H1 (cell line): ENCODE results near the gene ANKRD6. TPM values are rescaled to one million over a fixed set of nuclear protein-coding genes. Genes with fewer than 3 reads are reported as not detected.

Experiments
- CTCF ChIA-PET: fragments of 300-600 bp; sonication (Branson Sonifier 250); formaldehyde crosslinking; loops from one replicate; lab custom pipeline; 2021; ENCODE audit not compliant: partially characterized antibody; lab: Charles Lee
- POLR2A ChIA-PET: fragments of 300-600 bp; sonication (Branson Sonifier 250); formaldehyde crosslinking; loops from one replicate; lab custom pipeline; 2021; ENCODE audit warnings: inconsistent platforms; ENCODE audit not compliant: partially characterized antibody; lab: Charles Lee
- DNase-seq, 2 experiments: peaks; one replicate each; pipeline versions ENCODE4 v3.0.0 to v3.0.0-alpha.2; 2010 to 2022; ENCODE audit warnings: low spot score in 2 of 2, low read depth in 1 of 2, mixed read lengths in 1 of 2
- FAIRE-seq: peaks from 2 replicates; lab custom pipeline; 2011; peaks lifted over from hg19 to GRCh38; lab: Jason Lieb, UNC
- H2AFZ ChIP-seq: 2 replicates; pipeline ENCODE4 v1.8.1; 2012; ENCODE audit warnings: low read length, inconsistent platforms
- H2AK5ac ChIP-seq: 2 replicates; pipeline ENCODE4 v1.6.1; 2013; ENCODE audit warnings: low read depth, low read length
- H2BK120ac ChIP-seq: replicated peaks from 2 replicates; pipeline ENCODE3; 2013; ENCODE audit warnings: low read depth, low read length, inconsistent platforms
- H2BK12ac ChIP-seq: 2 replicates; pipeline ENCODE4 v1.6.1; 2013; ENCODE audit warnings: low read depth, low read length
- H2BK15ac ChIP-seq: 2 replicates; pipeline ENCODE4 v1.6.1; 2013; ENCODE audit warnings: low read length
- H2BK20ac ChIP-seq: 2 replicates; pipeline ENCODE4 v1.6.1; 2013; ENCODE audit warnings: low read length
- H2BK5ac ChIP-seq: 2 replicates; pipeline ENCODE4 v1.6.1; 2013; ENCODE audit warnings: low read depth, low read length
- H3K14ac ChIP-seq: 2 replicates; pipeline ENCODE4 v1.6.1; 2013; ENCODE audit warnings: inconsistent platforms; ENCODE audit not compliant: insufficient read length
- H3K18ac ChIP-seq: 2 replicates; pipeline ENCODE4 v1.6.1; 2013; ENCODE audit warnings: low read length; ENCODE audit errors: extremely low read depth
- H3K23ac ChIP-seq: 2 replicates; pipeline ENCODE4 v1.6.1; 2013; ENCODE audit warnings: inconsistent platforms; ENCODE audit not compliant: insufficient read length
- H3K23me2 ChIP-seq: 2 replicates; pipeline ENCODE4 v1.6.1; 2013; ENCODE audit warnings: low read depth, low read length
- H3K27ac ChIP-seq: 2 replicates; pipeline ENCODE4 v1.6.1; 2011; ENCODE audit warnings: low read depth, low read length, inconsistent platforms
- H3K27me3 ChIP-seq, 4 experiments: replicated peaks in 1 of 4; 1 replicate in 1 of 4; 2 replicates in 3 of 4; pipeline versions ENCODE4 v1.6.1 to v1.8.1; 2011 to 2013; ENCODE audit warnings: low read length in 3 of 4, mild to moderate bottlenecking in 3 of 4, inconsistent platforms in 2 of 4, mixed read lengths in 2 of 4, moderate library complexity in 1 of 4; ENCODE audit not compliant: control insufficient read depth in 3 of 4, insufficient read depth in 3 of 4; ENCODE audit errors: extremely low read depth in 1 of 4
- H3K36me3 ChIP-seq, 4 experiments: 2 replicates each; pipeline versions ENCODE4 v1.6.1 to v1.8.1; 2011 to 2013; ENCODE audit warnings: mild to moderate bottlenecking in 4 of 4, low read length in 3 of 4, moderate library complexity in 2 of 4, control low read depth in 1 of 4, inconsistent platforms in 1 of 4; ENCODE audit not compliant: insufficient read depth in 4 of 4, control insufficient read depth in 2 of 4
- H3K4ac ChIP-seq: replicated peaks from 2 replicates; pipeline ENCODE3; 2013; ENCODE audit warnings: low read length, low read depth, mixed read lengths, inconsistent platforms; ENCODE audit not compliant: insufficient read length
- H3K4me1 ChIP-seq, 4 experiments: replicated peaks in 1 of 4; 1 replicate in 1 of 4; 2 replicates in 3 of 4; pipeline versions ENCODE4 v1.6.1 to v1.8.1; 2011 to 2013; ENCODE audit warnings: low read length in 3 of 4, inconsistent platforms in 2 of 4, mixed read lengths in 1 of 4; ENCODE audit not compliant: insufficient read depth in 4 of 4, control insufficient read depth in 3 of 4
- H3K4me2 ChIP-seq, 2 experiments: 2 replicates each; pipeline versions ENCODE4 v1.6.1 to v1.8.1; 2011 to 2013; ENCODE audit warnings: low read depth in 2 of 2, low read length in 2 of 2, control low read depth in 1 of 2, inconsistent platforms in 1 of 2, mild to moderate bottlenecking in 1 of 2; ENCODE audit not compliant: insufficient read depth in 1 of 2
- H3K4me3 ChIP-seq, 4 experiments: fragments of 200-600, 300-600 bp in 1 of 4; sonication (generic), shearing (Covaris generic), sonication (Bioruptor Twin) in 1 of 4; 2 replicates each; pipeline versions ENCODE4 v1.5.1 to v1.8.1; 2011 to 2016; ENCODE audit warnings: low read length in 4 of 4, low read depth in 3 of 4, control low read depth in 2 of 4, inconsistent platforms in 2 of 4, mild to moderate bottlenecking in 2 of 4, mixed read lengths in 1 of 4, moderate library complexity in 1 of 4; ENCODE audit not compliant: insufficient read depth in 2 of 4; ENCODE audit errors: extremely low read depth in 1 of 4
- H3K56ac ChIP-seq: replicated peaks from 2 replicates; pipeline ENCODE3; 2013; ENCODE audit warnings: low read depth, mild to moderate bottlenecking, mixed read lengths, low read length, inconsistent platforms; ENCODE audit not compliant: insufficient read length
- H3K79me1 ChIP-seq: 2 replicates; pipeline ENCODE4 v1.6.1; 2013; ENCODE audit warnings: low read depth, low read length, control low read depth
- H3K79me2 ChIP-seq, 2 experiments: 2 replicates each; pipeline versions ENCODE4 v1.6.1 to v1.8.1; 2012 to 2013; ENCODE audit warnings: low read length in 2 of 2, mild to moderate bottlenecking in 2 of 2, inconsistent platforms in 1 of 2; ENCODE audit not compliant: insufficient read depth in 2 of 2, control insufficient read depth in 1 of 2
- H3K9ac ChIP-seq, 4 experiments: replicated peaks in 1 of 4; 1 replicate in 1 of 4; 2 replicates in 3 of 4; pipeline versions ENCODE4 v1.6.1 to v1.8.1; 2011 to 2013; ENCODE audit warnings: low read depth in 3 of 4, low read length in 3 of 4, control low read depth in 2 of 4, mild to moderate bottlenecking in 2 of 4, moderate library complexity in 2 of 4, inconsistent platforms in 1 of 4; ENCODE audit errors: extremely low read depth in 1 of 4
- H3K9me3 ChIP-seq, 2 experiments: 2 replicates each; pipeline versions ENCODE4 v1.6.1 to v1.8.1; 2012 to 2013; ENCODE audit warnings: mild to moderate bottlenecking in 2 of 2, moderate library complexity in 2 of 2, control low read depth in 1 of 2, inconsistent platforms in 1 of 2, low read depth in 1 of 2, low read length in 1 of 2, mixed read lengths in 1 of 2; ENCODE audit not compliant: insufficient read depth in 2 of 2
- H4K20me1 ChIP-seq, 2 experiments: replicated peaks in 1 of 2; 2 replicates each; pipeline versions ENCODE3 to v1.8.1; 2011 to 2013; ENCODE audit warnings: inconsistent platforms in 2 of 2, low read length in 2 of 2, mild to moderate bottlenecking in 1 of 2; ENCODE audit not compliant: insufficient read depth in 2 of 2, control insufficient read depth in 1 of 2
- H4K5ac ChIP-seq: 2 replicates; pipeline ENCODE4 v1.6.1; 2013; ENCODE audit warnings: low read length, low read depth, mixed read lengths, inconsistent platforms; ENCODE audit not compliant: insufficient read length
- H4K8ac ChIP-seq: 2 replicates; pipeline ENCODE4 v1.8.0; 2013; ENCODE audit warnings: mild to moderate bottlenecking, moderate library complexity, low read length, inconsistent platforms; ENCODE audit not compliant: insufficient read depth; ENCODE audit errors: extremely low read depth
- H4K91ac ChIP-seq: replicated peaks from 2 replicates; pipeline ENCODE3; 2013; ENCODE audit warnings: low read length, mixed read lengths, inconsistent platforms; ENCODE audit not compliant: insufficient read length
- ATF3 ChIP-seq: IDR thresholded peaks from 2 replicates; pipeline ENCODE4 v1.6.1; 2011; ENCODE audit warnings: low read depth, mild to moderate bottlenecking, low read length; ENCODE audit not compliant: insufficient read depth
- CEBPB ChIP-seq: IDR thresholded peaks from 2 replicates; pipeline ENCODE4 v1.6.1; 2012; ENCODE audit warnings: low read depth, low read length
- EP300 ChIP-seq, 2 experiments: IDR thresholded peaks; 1 replicate in 1 of 2; 2 replicates in 1 of 2; pipeline ENCODE4 v1.6.1; 2011 to 2012; ENCODE audit warnings: low read depth in 2 of 2, low read length in 2 of 2, mild to moderate bottlenecking in 2 of 2, borderline replicate concordance in 1 of 2, inconsistent platforms in 1 of 2, moderate library complexity in 1 of 2
- WGBS, 2 experiments: shearing (Covaris generic) in 1 of 2; methylation state at CpG; one replicate each; pipeline versions ENCODE4 v1.1.6 to v1.1.7; 2013 to 2015; ENCODE audit warnings: low lambda C conversion rate in 2 of 2, mixed read lengths in 2 of 2, inconsistent platforms in 1 of 2, low coverage in 1 of 2, missing lambda C conversion rate in 1 of 2; ENCODE audit not compliant: insufficient replicate concordance in 2 of 2, insufficient coverage in 1 of 2, insufficient read length in 1 of 2; ENCODE audit errors: extremely low coverage in 1 of 2, missing lambda C conversion rate in 1 of 2; 5-methylcytosine and 5-hydroxymethylcytosine counted together
- polyA plus RNA-seq, 7 experiments: library from polyadenylated mRNA; depleted of rRNA in 3 of 7; stranded (reverse) in 5 of 7; unstranded in 2 of 7; fragments of >200 nt in 5 of 7; fragments of 200-250 nt in 2 of 7; gene quantifications; 1 replicate in 5 of 7; 2 replicates in 1 of 7; 4 replicates in 1 of 7; pipeline versions ENCODE4 v1.2.1 to v1.2.3, GENCODE V29; 2011 to 2013; ENCODE audit warnings: missing spikeins in 2 of 7, mixed read lengths in 2 of 7
- total RNA-seq: library from RNA; stranded (reverse); fragmentation: NEBNext Ultra II Directional; extraction: Animal tissue kit (Norgen Biotek cat#: 25700); gene quantifications from 2 replicates; pipeline ENCODE4 v1.2.1, GENCODE V29; 2021

Gene ANKRD6
- total and polyA plus RNA-seq, 2 of the 8 experiments (the other 6 are each of a cell fraction or from before 2014, with no cell fraction given): 5.9 to 12.8 TPM

GRCh38 chr6:89505847-89506246 lies 72.9 kb downstream of the ANKRD6 start:
- Histone ChIP-seq H3K4me1 (peaks cover 4 to 17% (median 10%) of the 10 kb centered on the region in 4 experiments), H3K4me2 (no peak overlapping the region), H2BK12ac (no peak overlapping the region), H2BK5ac (no peak overlapping the region), H3K4ac (no peak overlapping the region), H3K9me3 (no peaks in the 10 kb centered on the region), H3K23me2 (no peaks in the 10 kb centered on the region), H3K4me3 (no peak overlapping the region), H3K23ac (no peak overlapping the region), H3K36me3 (no peaks in the 10 kb centered on the region), H4K8ac (no peak overlapping the region), H3K9ac (no peak overlapping the region), H3K27ac (no peak overlapping the region), H4K5ac (no peak overlapping the region), H2BK20ac (no peak overlapping the region), H3K14ac (no peak overlapping the region), H4K91ac (no peak overlapping the region), H2AK5ac (no peak overlapping the region), H2AFZ (no peak overlapping the region), H4K20me1 (no peaks in the 10 kb centered on the region), H2BK15ac (no peak overlapping the region), H3K79me1 (no peaks in the 10 kb centered on the region), H3K56ac (no peak overlapping the region), H3K18ac (no peak overlapping the region), H3K27me3 (peaks cover 0 to 3% (median 0%) of the 10 kb centered on the region in 4 experiments; a peak in 1 of 7 replicates), H2BK120ac (no peak overlapping the region), H3K79me2 (no peaks in the 10 kb centered on the region)
- CTCF ChIA-PET: interaction anchor here (1.3 kb wide), 1 partner anchor 86 kb away, joined by 4 read pairs; no protein-coding TSS in a partner anchor
- DNase-seq: no peak
- 87% methylated on average over 4 of the region's 4 CpGs; no CpG with 5 or more reads in 1 of the 2 experiments for WGBS, 2 experiments
- TF ChIP-seq CEBPB (no peak), ATF3 (no peak), EP300 (IDR thresholded peaks at IDR 0.05; ENCODE audit: borderline replicate concordance in 1 of 2, low read depth in 2 of 2, low read length in 2 of 2) (no peak)
- POLR2A ChIA-PET: no interaction called here
- no peak for FAIRE-seq
